Left lung (tissue), 10 donors: ENCODE measurements around the gene BMP5. TPM values are rescaled to one million over a fixed set of nuclear protein-coding genes. Genes with fewer than 3 reads are reported as not detected.

Experiments
- ATAC-seq: fragments of 200-7000 bp; cut with Tn5 transposase; one replicate; pipeline ENCODE4 v1.9.1; 2020; ENCODE audit warnings: moderate library complexity
- DNase-seq, 4 donors: peaks; one replicate each; pipeline ENCODE4 v3.0.0-alpha.2; 2013 to 2020
- H3K27ac ChIP-seq, 2 donors: fragments of 200-600 bp; sonication (generic) in 1 of 2; one replicate each; pipeline versions ENCODE4 v1.5.0 to v1.8.0; 2020 to 2021
- H3K27me3 ChIP-seq, 2 donors: fragments of 200-600 bp; sonication (generic) in 1 of 2; one replicate each; pipeline versions ENCODE4 v1.5.0 to v1.8.0; 2020 to 2021
- H3K36me3 ChIP-seq, 2 donors: fragments of 200-600 bp; sonication (generic) in 1 of 2; one replicate each; pipeline versions ENCODE4 v1.5.0 to v1.8.0; 2020 to 2021
- H3K4me1 ChIP-seq, 2 donors: fragments of 200-600 bp; one replicate each; pipeline ENCODE4 v1.8.0; 2021
- H3K4me3 ChIP-seq, 2 donors: fragments of 200-600 bp; sonication (generic) in 1 of 2; one replicate each; pipeline versions ENCODE4 v1.5.0 to v1.8.0; 2020 to 2021; ENCODE audit warnings: mild to moderate bottlenecking in 1 of 2
- H3K9me3 ChIP-seq, 2 donors: fragments of 200-600 bp; sonication (generic) in 1 of 2; one replicate each; pipeline versions ENCODE4 v1.5.0 to v1.8.0; 2020 to 2021
- intact Hi-C, 2 donors: fragments of 100-400 bp; cut with DNase I; formaldehyde crosslinking; loops; one replicate each; pipeline versions ENCODE4 v1.11.2 to v1.14.2; 2022
- polyA plus RNA-seq, 6 donors: library from polyadenylated mRNA; unstranded; fragments of 120-200 nt; gene quantifications; one replicate each; pipeline ENCODE4 v1.2.1, GENCODE V29; 2013; ENCODE audit not compliant: insufficient read length in 6 of 6
- total RNA-seq, 2 donors: library from RNA; stranded (reverse); fragmentation: NEBNext Ultra II Directional; extraction: Animal tissue kit (Norgen Biotek cat#: 25700); gene quantifications; one replicate each; pipeline ENCODE4 v1.2.1, GENCODE V29; 2021
- TF ChIP-seq, protein P1 (sequence below), 2 donors: fragments of 200-600 bp; sonication (generic) in 1 of 2; IDR thresholded peaks; one replicate each; pipeline versions ENCODE4 v1.5.0 to v1.8.0; 2021; ENCODE audit warnings: antibody characterized with exemption in 2 of 2
- donor health status: DM: no; HTN: yes; CAD: no.
- donor health status: DM: no; HTN: no; CAD: no.

BMP5 gene
- total and polyA plus RNA-seq, 8 donors: 12.7 to 88.6 (median 74.2) TPM

DNA sequence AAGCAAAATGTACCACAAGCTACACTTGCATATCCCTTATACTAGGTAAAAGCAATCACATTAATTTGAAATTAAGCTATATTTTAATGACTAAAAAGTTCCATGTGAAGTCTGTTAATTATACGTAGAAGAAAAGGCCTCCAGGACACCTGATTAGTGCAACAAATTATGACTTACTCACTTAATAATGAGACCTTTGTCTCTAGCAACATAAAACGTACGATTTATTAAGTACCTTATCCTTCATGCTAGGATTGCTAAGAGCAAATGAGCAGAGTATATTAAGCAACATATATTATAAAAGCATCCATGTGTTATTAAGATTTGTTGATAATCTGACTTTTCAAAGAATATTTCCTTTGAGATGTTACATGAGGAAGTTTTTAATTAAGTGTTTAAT is 2.5 kb downstream of the BMP5 start:
- no peaks in the 10 kb centered on the region for H3K9me3 ChIP-seq
- no peak for DNase-seq
- H3K4me3 ChIP-seq: peak overlapping the region; percentile 1 to 7
- ATAC-seq: no peak
- TF ChIP-seq, protein P1, sequence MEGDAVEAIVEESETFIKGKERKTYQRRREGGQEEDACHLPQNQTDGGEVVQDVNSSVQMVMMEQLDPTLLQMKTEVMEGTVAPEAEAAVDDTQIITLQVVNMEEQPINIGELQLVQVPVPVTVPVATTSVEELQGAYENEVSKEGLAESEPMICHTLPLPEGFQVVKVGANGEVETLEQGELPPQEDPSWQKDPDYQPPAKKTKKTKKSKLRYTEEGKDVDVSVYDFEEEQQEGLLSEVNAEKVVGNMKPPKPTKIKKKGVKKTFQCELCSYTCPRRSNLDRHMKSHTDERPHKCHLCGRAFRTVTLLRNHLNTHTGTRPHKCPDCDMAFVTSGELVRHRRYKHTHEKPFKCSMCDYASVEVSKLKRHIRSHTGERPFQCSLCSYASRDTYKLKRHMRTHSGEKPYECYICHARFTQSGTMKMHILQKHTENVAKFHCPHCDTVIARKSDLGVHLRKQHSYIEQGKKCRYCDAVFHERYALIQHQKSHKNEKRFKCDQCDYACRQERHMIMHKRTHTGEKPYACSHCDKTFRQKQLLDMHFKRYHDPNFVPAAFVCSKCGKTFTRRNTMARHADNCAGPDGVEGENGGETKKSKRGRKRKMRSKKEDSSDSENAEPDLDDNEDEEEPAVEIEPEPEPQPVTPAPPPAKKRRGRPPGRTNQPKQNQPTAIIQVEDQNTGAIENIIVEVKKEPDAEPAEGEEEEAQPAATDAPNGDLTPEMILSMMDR (IDR thresholded peaks at IDR 0.05): no peak
- no peaks in the 10 kb centered on the region for H3K36me3 ChIP-seq
- H3K27me3 ChIP-seq: no peaks in the 10 kb centered on the region
- intact Hi-C loops: no loop called here
- no peaks in the 10 kb centered on the region for H3K4me1 ChIP-seq
- peak overlapping the region in 1 of 2 donors; percentile 3 for H3K27ac ChIP-seq

DNA sequence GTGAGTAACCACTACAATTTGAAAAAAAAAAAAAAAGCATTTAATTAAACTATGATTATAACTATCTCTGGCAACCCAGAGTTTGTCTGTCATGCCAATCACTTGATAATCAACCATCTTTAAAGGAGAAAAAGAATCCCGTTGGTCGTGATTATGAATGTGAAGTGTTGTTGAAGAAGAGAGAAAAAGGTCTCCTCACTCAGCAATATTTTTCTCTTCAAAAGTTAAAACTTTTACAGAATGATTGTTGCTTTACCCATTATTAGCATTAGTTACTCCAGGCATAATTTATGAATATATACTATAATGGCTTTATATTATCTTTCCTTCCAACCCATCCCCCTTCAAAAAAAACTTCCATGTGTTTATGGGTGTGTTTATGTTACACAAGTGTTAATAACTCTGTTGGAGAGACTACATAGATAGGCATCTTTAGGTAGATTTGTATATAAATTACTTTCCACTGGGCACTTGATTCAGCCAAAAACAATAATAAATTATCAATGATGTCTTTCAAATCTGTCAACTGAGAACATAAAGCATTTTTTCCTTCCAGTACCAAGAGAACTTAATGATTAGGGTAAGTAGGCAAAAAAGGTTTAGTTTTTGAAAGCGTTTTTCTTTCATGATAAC is 5.1 kb downstream of the BMP5 start:
- DNase-seq: no peak
- intact Hi-C loops: no loop called here
- Histone ChIP-seq H3K27ac (peak overlapping the region in 1 of 2 donors; percentile 2), H3K4me1 (no peaks in the 10 kb centered on the region), H3K36me3 (no peaks in the 10 kb centered on the region), H3K9me3 (no peaks in the 10 kb centered on the region), H3K4me3 (no peak overlapping the region), H3K27me3 (no peaks in the 10 kb centered on the region)
- TF ChIP-seq, protein P1 (IDR thresholded peaks at IDR 0.05): no peak
- no peak for ATAC-seq

DNA sequence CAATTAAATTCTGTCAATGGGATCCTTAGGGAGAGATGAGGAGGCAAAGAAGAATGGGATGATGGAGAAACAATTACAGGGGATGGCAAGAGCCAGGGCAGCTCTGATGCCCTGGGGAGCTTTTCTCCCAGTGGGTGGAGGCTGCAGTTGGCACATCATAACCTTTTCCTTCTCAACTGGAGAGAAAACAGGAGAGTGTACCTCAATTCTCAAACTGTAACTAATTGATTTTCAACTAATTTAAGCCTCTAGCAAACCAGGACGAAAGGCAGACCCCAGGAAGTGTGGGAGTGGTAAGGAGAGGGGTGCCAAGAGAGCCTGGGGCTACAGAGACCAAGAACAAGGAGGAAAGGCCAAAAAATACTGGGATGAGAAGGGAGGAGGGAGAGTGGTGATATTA is 5.7 kb downstream of the BMP5 start:
- Histone ChIP-seq H3K4me1 (no peaks in the 10 kb centered on the region), H3K27me3 (no peaks in the 10 kb centered on the region), H3K4me3 (no peak overlapping the region), H3K36me3 (no peaks in the 10 kb centered on the region), H3K27ac (peak overlapping the region in 1 of 2 donors; percentile 40), H3K9me3 (no peaks in the 10 kb centered on the region)
- TF ChIP-seq, protein P1 (IDR thresholded peaks at IDR 0.05): no peak
- DNase-seq (no peak), ATAC-seq (no peak)
- intact Hi-C loops: no loop called here

DNA sequence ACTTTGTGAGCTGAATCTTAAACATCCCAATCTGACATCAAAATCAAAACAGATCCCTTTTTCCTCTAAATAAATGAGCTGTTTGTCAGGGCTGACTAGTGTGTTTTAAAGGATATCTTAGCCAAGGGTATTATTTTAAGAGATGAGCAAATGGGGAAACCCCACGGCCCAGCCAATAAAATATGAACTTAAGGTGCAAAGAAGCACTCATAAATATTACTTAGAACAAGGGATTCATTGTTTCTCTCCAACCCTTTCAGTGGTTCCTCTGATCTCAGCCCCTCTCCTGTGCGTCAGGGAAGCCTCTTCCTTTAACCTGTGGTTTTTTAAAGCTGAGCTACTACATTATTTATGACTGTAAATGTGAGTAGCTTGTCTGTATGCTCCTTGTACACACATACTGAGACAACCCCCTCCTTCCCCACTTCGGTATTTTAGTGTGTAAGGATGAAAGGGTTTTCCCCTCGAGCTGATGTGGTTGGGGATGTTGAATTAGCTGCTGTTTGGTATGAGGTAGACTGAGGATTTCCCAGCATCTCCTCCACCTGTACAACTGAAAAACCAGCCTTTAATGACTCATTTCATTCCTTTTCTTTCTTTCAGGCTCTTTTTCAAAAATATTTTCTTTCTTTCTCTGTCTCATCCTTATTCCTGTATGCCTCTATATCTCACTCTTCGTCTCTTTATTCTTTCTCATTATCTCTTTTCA is 6.5 kb downstream of the BMP5 start:
- DNase-seq (no peak), ATAC-seq (no peak)
- H3K27me3 ChIP-seq: no peaks in the 10 kb centered on the region
- intact Hi-C loops: no loop called here
- no peaks in the 10 kb centered on the region for H3K4me1 ChIP-seq
- TF ChIP-seq, protein P1 (IDR thresholded peaks at IDR 0.05): no peak
- peak overlapping the region in 1 of 2 donors; percentile 21 for H3K27ac ChIP-seq
- no peaks in the 10 kb centered on the region for H3K36me3 ChIP-seq
- no peaks in the 10 kb centered on the region for H3K9me3 ChIP-seq
- H3K4me3 ChIP-seq: no peak overlapping the region

DNA sequence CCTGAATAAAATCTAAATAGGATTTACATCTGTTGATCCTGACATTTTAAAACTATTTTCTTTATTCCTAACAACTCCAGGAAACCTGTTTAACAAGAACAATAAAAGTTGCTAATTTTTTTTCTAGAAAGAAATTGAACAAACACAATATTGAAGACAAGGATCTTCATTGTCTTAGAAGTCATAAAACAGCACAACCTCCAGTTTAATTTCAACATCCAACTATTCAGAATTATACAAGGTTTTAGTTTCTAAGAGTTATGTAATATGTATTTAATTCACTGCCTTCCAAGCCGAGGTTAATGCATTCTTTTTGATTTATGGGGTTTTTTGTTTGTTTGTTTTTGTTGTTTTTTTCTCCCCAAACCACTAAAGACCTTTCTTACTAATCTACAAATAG is 7.2 kb downstream of the BMP5 start:
- ATAC-seq (no peak), DNase-seq (no peak)
- Histone ChIP-seq H3K4me1 (no peaks in the 10 kb centered on the region), H3K36me3 (no peaks in the 10 kb centered on the region), H3K4me3 (no peak overlapping the region), H3K27ac (peak overlapping the region in 1 of 2 donors; percentile 21), H3K27me3 (no peaks in the 10 kb centered on the region), H3K9me3 (no peaks in the 10 kb centered on the region)
- intact Hi-C loops: no loop called here
- TF ChIP-seq, protein P1 (IDR thresholded peaks at IDR 0.05): no peak
